Left forelimb (tissue), 1 donor: ENCODE measurements around the gene LTC4S.
"Not testable (repeated sequence)": the region's sequence is repeated elsewhere in the genome, so short reads cannot be mapped to it uniquely, and the experiment has no call there.

ENCODE experiments used
- DNase-seq: peaks from one replicate; pipeline ENCODE4 v3.0.0-alpha.2; 2018; ENCODE audit warnings: low spot score

The LTC4S gene

DNA sequence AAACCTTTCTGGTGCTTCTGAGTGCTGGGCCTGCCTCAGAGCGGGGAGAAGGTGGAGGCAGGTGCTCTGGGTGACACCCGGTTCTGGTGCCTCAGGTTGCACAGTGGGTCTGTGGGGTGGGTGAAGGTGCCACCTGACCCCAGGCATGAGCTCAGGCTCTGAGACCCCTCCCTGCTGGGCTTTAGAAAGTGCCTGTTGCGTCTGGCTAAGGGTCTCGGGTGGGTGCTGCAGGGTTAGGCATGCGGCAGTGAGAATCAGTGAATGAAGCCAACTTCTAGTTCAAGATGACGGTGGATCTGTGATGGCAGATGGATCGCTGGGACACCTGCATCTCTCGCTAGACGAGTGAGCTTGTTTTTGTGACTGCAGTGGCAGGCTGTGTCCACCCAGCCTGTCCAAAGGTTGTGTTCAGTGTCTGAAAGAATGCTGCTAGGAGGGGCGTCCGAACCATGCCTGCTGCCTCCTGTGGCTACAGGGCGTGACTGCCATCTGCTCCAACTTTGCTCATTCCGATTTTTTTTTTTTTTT is 31.9 kb downstream of the LTC4S start:
- no peak for DNase-seq

DNA sequence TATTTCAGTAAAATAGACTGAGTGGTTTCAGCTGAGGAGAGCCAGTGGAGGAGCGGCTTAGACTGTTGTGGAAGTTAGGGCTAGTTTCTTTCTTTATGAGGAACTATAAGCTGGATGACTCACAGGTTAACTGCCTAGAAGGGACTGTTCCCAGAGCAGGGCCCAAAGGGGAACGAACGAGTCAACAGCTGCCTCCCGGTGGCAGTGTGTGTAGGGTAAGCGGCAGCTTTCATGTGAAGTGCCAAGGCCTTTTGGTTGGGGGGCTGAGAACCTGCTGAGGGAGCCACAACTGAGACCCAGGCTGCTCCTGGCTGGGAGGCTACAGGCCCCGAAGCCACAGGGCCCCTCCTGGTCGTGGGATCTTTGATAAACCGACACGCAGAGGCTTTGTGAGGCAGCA is 33.9 kb downstream of the LTC4S start:
- no peak for DNase-seq

DNA sequence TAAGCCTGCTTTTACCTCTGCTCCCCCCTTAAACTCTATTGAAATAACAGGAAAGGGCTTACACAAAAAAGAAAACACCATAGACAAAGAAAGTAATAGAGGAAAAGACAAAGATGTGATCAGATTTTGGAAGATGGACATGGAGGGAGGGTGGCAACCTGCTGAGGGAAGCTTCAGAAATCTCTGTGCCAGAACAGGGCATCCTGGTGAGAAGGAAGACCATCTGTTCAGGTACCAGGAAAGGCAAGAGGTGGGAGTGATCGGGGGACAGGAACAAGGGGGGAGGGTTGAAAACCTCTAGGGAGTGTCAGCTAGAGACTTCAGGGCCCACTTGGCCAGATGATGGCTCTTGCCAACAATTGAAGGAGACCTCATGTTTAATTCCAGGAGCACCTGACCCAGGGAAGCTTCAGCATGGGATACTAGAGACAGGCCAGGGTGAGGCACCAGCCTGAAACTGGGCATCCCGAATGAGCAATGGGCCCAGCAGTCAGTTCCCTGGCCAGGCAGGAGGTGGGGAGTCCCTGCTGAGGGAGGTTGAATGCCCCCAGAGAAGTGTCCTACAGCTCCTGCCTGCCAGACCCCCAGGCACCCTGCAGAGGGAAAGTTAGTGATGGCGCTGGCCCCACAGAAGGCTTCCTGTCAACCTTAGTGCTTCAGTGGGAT is 35.1 kb downstream of the LTC4S start:
- DNase-seq, result no peak

DNA sequence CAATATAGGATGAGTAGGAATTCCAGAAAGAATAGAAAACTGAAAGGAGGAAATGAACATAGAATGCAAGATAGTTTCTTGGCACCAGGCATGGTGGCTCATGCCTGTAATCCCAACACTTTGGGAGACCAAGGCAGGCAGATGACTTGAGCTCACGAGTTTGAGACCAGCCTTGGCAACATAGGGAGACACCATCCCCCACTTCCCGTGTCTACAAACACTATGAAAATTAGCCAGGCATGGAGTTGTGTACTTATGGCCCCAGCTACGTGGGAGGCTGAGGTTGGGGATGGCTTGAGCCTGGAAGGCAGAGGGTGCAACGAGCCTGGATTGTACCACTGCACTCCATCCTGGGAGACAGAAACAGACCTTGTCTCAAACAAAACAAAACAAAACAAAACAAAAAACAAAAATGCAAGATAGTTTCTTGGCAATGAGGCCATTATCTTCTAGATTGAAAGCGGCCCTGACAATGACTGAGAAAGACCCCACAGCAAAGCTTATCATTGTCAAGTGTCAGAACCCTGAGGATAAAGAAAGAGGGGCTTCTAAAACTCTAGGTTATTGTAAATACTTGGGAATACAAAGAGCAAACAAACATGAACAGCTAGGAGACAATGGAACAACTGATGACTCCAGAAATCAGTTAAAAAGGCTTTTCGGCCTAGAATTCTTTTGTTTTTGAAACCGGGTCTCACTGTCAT is 36.1 kb downstream of the LTC4S start:
- DNase-seq, result no peak

DNA sequence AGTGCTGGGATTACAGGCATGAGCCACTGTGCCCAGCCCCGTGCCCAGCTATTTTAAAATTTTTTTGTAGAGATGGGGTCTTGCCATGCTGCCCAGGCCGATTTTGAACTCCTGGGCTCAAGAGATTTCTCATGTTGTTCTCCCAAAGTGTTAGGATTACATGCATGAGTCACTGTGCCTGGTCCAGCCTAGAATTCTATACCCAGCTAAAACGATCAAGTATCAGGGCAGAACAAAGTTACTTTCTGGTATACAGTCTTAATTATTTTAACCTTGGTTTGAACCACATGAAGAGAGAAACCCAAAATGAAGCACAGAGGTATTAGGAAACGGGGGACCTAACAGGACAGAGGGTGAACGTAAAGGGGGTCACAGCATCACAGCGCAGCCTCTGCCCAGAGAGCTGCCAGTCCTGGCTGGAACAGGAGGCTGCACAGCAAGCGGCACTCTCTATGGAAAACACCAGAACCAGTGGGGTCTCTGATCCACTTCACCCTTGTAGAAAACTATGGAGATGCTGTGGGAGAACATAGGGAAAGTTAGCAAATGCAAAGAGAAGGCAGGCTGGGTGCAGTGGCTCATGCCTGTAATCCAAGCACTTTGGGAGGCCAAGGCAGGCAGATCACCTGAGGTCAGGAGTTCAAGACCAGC is 37.2 kb downstream of the LTC4S start:
- no peak for DNase-seq

DNA sequence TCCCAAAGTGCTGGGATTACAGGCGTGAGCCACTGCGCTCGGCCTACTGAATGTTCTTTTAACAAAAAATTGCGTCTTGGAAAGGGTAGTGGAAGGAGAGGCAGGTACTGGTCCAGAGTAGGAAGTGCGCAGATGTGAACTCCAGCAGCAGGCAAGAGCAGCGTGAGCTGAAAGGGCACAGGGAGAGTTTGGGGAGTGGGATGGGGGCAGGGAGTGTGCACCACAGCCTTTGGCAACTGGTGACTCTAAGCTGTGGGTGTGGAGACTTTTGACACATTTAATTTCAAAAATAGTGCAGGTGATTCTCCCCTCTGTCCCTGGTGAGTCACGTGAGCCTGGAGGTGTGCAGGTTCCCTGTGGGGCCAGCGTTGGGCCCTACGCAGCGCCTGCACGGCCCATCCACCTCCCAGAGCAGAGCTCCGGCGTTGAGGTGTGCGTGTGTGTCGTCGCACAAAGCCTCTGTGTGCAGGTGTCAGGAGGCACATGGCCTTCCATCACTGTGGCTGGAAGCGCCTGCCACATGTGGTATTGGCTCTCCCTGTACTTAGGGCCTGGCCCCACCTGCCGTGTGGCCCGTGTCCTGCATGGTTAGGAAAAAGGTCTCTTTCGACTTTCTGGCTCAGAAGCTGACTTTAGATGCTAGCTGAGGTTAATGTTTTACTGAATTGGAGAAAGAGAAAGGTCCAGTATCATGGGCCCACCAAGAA is 38.4 kb downstream of the LTC4S start:
- DNase-seq, result no peak

DNA sequence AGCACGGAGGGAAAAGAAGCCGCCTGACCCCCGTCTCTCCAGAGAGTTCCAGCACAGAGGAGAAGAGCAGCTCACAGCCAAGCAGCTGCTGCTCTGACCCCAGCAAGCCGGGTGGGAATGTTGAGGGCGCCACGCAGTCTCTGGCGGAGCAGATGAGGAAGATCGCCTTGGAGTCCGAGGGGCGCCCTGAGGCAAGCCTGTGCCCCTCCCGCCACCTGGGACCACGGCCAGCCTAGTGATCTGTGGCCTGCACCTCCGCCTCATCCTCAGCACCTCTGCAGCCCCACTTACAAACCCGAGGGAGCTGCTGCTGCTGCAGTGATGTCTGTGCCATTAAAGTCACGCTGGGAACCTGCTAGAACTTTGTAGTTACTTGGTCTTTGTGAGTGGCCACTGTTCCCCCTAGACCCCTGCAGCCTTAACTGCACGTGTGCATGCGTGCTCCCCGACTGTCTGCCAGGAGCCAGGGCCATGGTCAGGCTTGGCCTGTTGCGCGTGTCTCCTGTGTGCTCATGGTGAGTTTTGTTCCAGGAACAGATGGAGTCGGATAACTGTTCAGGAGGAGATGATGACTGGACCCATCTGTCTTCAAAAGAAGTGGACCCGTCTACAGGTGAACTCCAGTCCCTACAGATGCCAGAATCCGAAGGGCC is 39.4 kb downstream of the LTC4S start:
- DNase-seq, result no peak

DNA sequence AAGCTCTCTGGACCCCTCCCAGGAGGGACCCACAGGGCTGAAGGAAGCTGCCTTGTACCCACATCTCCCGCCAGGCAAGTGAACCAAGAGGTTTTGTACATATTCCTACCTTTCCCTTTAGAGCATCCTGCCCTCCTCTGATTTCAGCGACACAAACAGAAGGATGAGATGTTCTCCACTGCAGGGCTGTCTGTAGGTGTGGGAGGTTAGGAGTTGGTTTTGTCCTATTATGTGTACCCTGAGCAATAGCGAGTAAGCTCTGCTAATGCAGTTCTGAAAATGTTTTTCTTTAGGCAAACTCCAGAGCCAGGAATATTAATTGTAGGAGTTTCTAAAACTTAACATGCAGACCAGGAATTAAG is 39.9 kb downstream of the LTC4S start:
- no peak for DNase-seq

DNA sequence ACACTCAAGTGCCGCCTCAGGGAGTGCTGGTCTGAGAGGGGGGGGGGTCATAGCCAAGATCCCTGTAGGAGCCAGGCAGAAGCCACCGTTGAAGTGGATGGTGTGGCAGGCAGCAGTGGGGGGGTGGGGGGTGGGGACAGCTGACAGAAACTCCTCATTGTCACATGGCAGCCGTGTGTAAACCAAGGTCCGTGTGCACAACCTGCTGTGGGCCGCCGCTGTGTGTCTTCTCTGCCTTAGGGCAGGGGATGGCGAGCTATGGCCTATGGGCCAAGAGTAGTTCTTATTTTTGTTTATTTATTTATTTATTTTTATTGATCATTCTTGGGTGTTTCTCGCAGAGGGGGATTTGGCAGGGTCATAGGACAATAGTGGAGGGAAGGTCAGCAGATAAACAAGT is 40.3 kb downstream of the LTC4S start:
- no peak for DNase-seq

DNA sequence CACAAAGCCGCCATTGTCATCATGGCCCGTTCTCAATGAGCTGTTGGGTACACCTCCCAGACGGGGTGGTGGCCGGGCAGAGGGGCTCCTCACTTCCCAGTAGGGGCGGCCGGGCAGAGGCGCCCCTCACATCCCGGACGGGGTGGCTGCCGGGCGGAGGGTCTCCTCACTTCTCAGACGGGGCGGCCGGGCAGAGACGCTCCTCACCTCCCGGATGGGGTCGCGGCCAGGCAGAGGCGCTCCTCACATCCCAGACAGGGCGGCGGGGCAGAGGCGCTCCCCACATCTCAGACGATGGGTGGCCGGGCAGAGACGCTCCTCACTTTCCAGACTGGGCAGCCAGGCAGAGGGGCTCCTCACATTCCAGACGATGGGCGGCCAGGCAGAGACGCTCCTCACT is 41.1 kb downstream of the LTC4S start:
- not testable (repeated sequence) for DNase-seq

DNA sequence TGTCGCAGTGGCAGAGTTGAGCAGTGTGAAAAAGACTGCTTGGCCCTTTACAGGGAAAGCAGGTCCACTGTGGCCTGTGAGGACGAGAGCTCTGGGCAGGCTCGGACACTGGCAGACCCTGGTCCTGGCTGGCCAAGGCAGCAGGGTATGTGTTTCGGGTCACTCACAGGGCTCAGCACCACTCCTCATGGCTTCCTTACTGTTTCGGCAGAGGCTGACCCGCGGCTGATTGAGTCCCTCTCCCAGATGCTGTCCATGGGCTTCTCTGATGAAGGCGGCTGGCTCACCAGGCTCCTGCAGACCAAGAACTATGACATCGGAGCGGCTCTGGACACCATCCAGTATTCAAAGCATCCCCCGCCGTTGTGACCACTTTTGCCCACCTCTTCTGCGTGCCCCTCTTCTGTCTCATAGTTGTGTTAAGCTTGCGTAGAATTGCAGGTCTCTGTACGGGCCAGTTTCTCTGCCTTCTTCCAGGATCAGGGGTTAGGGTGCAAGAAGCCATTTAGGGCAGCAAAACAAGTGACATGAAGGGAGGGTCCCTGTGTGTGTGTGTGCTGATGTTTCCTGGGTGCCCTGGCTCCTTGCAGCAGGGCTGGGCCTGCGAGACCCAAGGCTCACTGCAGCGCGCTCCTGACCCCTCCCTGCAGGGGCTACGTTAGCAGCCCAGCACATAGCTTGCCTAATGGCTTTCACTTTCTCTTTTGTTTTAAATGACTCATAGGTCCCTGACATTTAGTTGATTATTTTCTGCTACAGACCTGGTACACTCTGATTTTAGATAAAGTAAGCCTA is 42.6 kb downstream of the LTC4S start:
- no peak for DNase-seq

DNA sequence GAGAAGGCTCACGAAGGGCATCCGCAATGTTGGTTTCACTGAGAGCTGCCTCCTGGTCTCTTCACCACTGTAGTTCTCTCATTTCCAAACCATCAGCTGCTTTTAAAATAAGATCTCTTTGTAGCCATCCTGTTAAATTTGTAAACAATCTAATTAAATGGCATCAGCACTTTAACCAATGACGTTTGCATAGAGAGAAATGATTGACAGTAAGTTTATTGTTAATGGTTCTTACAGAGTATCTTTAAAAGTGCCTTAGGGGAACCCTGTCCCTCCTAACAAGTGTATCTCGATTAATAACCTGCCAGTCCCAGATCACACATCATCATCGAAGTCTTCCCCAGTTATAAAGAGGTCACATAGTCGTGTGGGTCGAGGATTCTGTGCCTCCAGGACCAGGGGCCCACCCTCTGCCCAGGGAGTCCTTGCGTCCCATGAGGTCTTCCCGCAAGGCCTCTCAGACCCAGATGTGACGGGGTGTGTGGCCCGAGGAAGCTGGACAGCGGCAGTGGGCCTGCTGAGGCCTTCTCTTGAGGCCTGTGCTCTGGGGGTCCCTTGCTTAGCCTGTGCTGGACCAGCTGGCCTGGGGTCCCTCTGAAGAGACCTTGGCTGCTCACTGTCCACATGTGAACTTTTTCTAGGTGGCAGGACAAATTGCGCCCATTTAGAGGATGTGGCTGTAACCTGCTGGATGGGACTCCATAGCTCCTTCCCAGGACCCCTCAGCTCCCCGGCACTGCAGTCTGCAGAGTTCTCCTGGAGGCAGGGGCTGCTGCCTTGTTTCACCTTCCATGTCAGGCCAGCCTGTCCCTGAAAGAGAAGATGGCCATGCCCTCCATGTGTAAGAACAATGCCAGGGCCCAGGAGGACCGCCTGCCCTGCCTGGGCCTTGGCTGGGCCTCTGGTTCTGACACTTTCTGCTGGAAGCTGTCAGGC is 43.6 kb downstream of the LTC4S start:
- no peak for DNase-seq

DNA sequence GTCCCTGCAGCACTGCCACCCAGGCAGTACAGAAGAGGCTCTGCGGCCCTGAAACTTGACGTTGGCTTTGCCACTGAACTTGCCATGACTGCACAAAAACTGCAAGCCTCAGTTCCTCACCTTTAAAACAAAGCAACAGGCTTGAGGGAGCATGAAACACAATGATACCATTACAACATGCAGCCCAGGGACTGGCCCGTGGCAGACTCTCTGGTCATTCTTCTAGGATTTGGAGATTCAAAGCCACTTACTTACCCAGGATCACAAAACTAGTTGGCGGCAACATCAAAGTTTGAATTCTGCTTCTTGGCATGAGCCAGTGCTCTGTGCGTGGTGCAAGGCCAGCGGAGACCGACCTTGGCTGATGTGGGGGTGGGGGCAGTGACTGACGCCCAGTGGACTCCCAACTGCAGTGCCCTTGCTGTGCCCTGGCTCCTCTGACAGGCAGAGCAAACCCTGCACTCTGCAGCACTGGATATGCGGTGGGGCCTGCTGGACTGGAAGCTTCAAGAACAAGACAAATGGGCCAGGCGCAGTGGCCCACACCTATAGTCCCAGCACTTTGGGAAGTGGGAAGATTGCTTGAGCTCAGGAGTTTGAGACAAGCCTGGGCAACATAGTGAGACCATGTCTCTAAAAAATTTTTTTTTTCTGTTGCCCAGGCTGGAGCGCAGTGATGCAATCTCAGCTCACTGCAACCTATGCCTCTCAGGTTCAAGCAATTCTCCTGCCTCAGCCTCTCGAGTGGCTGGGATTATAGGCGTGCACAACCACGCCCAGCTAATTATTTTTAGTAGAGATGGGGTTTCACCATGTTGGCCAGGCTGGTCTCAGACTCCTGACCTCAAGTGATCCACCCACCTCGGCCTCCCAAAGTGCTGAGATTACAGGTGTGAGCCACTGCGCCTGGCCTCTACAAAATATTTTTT is 45.8 kb downstream of the LTC4S start:
- DNase-seq, result no peak

DNA sequence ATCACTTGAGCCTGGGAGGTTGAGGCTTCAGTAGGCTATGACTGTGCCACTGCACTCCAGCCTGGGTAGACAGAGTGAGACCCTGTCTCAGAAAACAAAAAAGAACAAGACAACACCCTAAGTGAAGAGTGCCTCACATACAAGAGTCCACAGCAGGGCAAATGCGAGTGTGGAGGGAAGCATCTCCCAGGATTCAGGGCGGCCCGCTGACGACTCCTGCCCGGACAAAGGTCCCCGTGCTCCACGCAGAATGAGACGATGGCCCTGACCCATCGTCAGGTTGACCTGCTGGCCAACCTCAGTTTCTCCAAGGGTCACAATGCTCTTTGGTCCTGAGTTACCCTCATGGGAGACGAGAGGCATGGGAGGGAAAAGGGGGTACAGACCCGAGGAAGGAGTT is 46.5 kb downstream of the LTC4S start:
- no peak for DNase-seq

DNA sequence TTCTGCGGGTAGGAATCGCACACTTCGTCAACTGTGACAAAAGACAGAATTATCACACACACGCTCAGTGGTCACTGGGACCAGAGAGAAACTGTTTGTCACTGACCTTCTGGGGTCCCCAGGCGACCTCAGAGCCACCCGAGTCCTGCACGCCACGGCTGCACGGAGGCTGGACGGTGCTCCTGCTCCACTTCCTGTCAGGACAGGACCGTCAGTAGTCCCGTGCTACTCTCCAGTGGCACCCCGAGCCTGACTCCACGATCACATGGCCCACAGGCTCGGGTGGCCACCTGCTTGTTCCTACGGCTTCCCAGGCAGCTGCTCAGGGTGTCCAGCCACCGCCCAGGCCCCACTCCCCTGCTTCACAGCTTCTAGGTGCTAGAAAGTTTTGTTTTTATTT is 47.0 kb downstream of the LTC4S start:
- no peak for DNase-seq

DNA sequence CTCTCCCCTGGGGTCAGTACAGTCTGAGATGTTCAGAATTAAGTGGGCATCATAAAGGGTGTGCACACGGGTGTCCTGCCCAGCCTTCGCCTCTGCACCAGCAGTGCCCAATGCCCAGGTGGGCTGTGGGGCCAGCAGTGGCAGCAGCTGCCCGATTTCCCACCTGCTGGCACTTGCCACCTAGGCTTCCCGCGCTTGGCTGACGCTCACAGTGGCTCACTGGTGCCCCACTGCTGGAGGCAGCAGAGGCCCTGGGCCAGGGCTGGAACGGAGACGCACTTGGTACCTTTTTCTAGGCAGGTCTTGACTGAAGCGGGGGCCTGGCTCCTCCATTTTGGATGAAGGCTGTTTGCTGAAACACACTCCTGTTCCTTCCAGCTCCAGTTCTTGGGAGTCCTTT is 47.8 kb downstream of the LTC4S start:
- DNase-seq, result no peak
